ENCODE measurements around the gene MTCH2.
"Not testable (repeated sequence)": the region's sequence is repeated elsewhere in the genome, so short reads cannot be mapped to it uniquely, and the experiment has no call there.

The MTCH2 gene

GRCh38 chr11:47675851-47676250 is 33.5 kb upstream of the MTCH2 start:
- Histone ChIP-seq H3K4me1 (ENCODE audit: insufficient read depth, insufficient read length) (no peaks in the 10 kb centered on the region), H3K36me3 (ENCODE audit: insufficient read depth, insufficient read length, low read length) (no peaks in the 10 kb centered on the region), H3K9ac (ENCODE audit: insufficient read length, low read depth) (no peak overlapping the region), H3K27me3 (ENCODE audit: insufficient read depth, insufficient read length) (no peaks in the 10 kb centered on the region), H3K4me3 (ENCODE audit: insufficient read length, low read depth) (no peak overlapping the region), H3K9me3 (ENCODE audit: insufficient read depth, low read length) (no peaks in the 10 kb centered on the region)
- TF ChIP-seq YY1 (IDR thresholded peaks at IDR 0.05; ENCODE audit: insufficient read depth, insufficient read length), result no peak
- TF ChIP-seq ZNF274 (IDR thresholded peaks at IDR 0.05; ENCODE audit: low read depth, low read length), result no peak
- no peak for TF ChIP-seq SUZ12 (IDR thresholded peaks at IDR 0.05; ENCODE audit: extremely low read depth, insufficient read depth, insufficient read length)
- DNase-seq (ENCODE audit: low read depth, low spot score), result no peak

- no peaks in the 10 kb centered on the region for H3K4me1 ChIP-seq (ENCODE audit: insufficient read depth, insufficient read length)
- DNase-seq (ENCODE audit: low read depth, low spot score), result no peak
- H3K27me3 ChIP-seq (ENCODE audit: insufficient read depth, insufficient read length), result no peaks in the 10 kb centered on the region
- TF ChIP-seq ZNF274 (IDR thresholded peaks at IDR 0.05; ENCODE audit: low read depth, low read length) (no peak), YY1 (IDR thresholded peaks at IDR 0.05; ENCODE audit: insufficient read depth, insufficient read length) (no peak), SUZ12 (IDR thresholded peaks at IDR 0.05; ENCODE audit: extremely low read depth, insufficient read depth, insufficient read length) (no peak)
- H3K9ac ChIP-seq (ENCODE audit: insufficient read length, low read depth), result no peak overlapping the region
- H3K9me3 ChIP-seq (ENCODE audit: insufficient read depth, low read length), result no peaks in the 10 kb centered on the region
- no peak overlapping the region for H3K4me3 ChIP-seq (ENCODE audit: insufficient read length, low read depth)
- no peaks in the 10 kb centered on the region for H3K36me3 ChIP-seq (ENCODE audit: insufficient read depth, insufficient read length, low read length)
Observed at GRCh38 chr11:47672283-47672730, 29.9 kb upstream of the MTCH2 start.

GRCh38 chr11:47669856-47670255 is 27.5 kb upstream of the MTCH2 start:
- H3K4me1 ChIP-seq (ENCODE audit: insufficient read depth, insufficient read length), result no peaks in the 10 kb centered on the region
- DNase-seq (ENCODE audit: low read depth, low spot score), result no peak
- no peak overlapping the region for H3K4me3 ChIP-seq (ENCODE audit: insufficient read length, low read depth)
- no peaks in the 10 kb centered on the region for H3K9me3 ChIP-seq (ENCODE audit: insufficient read depth, low read length)
- H3K9ac ChIP-seq (ENCODE audit: insufficient read length, low read depth), result no peak overlapping the region
- TF ChIP-seq ZNF274 (IDR thresholded peaks at IDR 0.05; ENCODE audit: low read depth, low read length) (no peak), SUZ12 (IDR thresholded peaks at IDR 0.05; ENCODE audit: extremely low read depth, insufficient read depth, insufficient read length) (no peak), YY1 (IDR thresholded peaks at IDR 0.05; ENCODE audit: insufficient read depth, insufficient read length) (no peak)
- H3K36me3 ChIP-seq (ENCODE audit: insufficient read depth, insufficient read length, low read length), result no peaks in the 10 kb centered on the region
- no peaks in the 10 kb centered on the region for H3K27me3 ChIP-seq (ENCODE audit: insufficient read depth, insufficient read length)

- H3K4me1 ChIP-seq (ENCODE audit: insufficient read depth, insufficient read length), result no peaks in the 10 kb centered on the region
- TF ChIP-seq ZNF274 (IDR thresholded peaks at IDR 0.05; ENCODE audit: low read depth, low read length), result no peak
- no peak for TF ChIP-seq SUZ12 (IDR thresholded peaks at IDR 0.05; ENCODE audit: extremely low read depth, insufficient read depth, insufficient read length)
- no peak for TF ChIP-seq YY1 (IDR thresholded peaks at IDR 0.05; ENCODE audit: insufficient read depth, insufficient read length)
- no peak overlapping the region for H3K4me3 ChIP-seq (ENCODE audit: insufficient read length, low read depth)
- DNase-seq (ENCODE audit: low read depth, low spot score), result no peak
- no peaks in the 10 kb centered on the region for H3K27me3 ChIP-seq (ENCODE audit: insufficient read depth, insufficient read length)
- H3K9ac ChIP-seq (ENCODE audit: insufficient read length, low read depth), result no peak overlapping the region
- no peaks in the 10 kb centered on the region for H3K9me3 ChIP-seq (ENCODE audit: insufficient read depth, low read length)
- H3K36me3 ChIP-seq (ENCODE audit: insufficient read depth, insufficient read length, low read length), result no peaks in the 10 kb centered on the region
Observed at GRCh38 chr11:47668665-47669064, 26.3 kb upstream of the MTCH2 start.

- Histone ChIP-seq H3K27me3 (ENCODE audit: insufficient read depth, insufficient read length) (no peaks in the 10 kb centered on the region), H3K9ac (ENCODE audit: insufficient read length, low read depth) (no peak overlapping the region), H3K9me3 (ENCODE audit: insufficient read depth, low read length) (no peaks in the 10 kb centered on the region), H3K4me1 (ENCODE audit: insufficient read depth, insufficient read length) (no peaks in the 10 kb centered on the region), H3K36me3 (ENCODE audit: insufficient read depth, insufficient read length, low read length) (no peaks in the 10 kb centered on the region), H3K4me3 (ENCODE audit: insufficient read length, low read depth) (no peak overlapping the region)
- no peak for TF ChIP-seq YY1 (IDR thresholded peaks at IDR 0.05; ENCODE audit: insufficient read depth, insufficient read length)
- DNase-seq (ENCODE audit: low read depth, low spot score), result no peak
Observed at GRCh38 chr11:47667555-47667954, 25.2 kb upstream of the MTCH2 start.

GRCh38 chr11:47667135-47667534 is 24.8 kb upstream of the MTCH2 start:
- H3K9me3 ChIP-seq (ENCODE audit: insufficient read depth, low read length), result no peaks in the 10 kb centered on the region
- H3K27me3 ChIP-seq (ENCODE audit: insufficient read depth, insufficient read length), result no peaks in the 10 kb centered on the region
- H3K4me1 ChIP-seq (ENCODE audit: insufficient read depth, insufficient read length), result no peaks in the 10 kb centered on the region
- TF ChIP-seq SUZ12 (IDR thresholded peaks at IDR 0.05; ENCODE audit: extremely low read depth, insufficient read depth, insufficient read length) (no peak), YY1 (IDR thresholded peaks at IDR 0.05; ENCODE audit: insufficient read depth, insufficient read length) (no peak), ZNF274 (IDR thresholded peaks at IDR 0.05; ENCODE audit: low read depth, low read length) (no peak)
- no peaks in the 10 kb centered on the region for H3K36me3 ChIP-seq (ENCODE audit: insufficient read depth, insufficient read length, low read length)
- H3K4me3 ChIP-seq (ENCODE audit: insufficient read length, low read depth), result no peak overlapping the region
- H3K9ac ChIP-seq (ENCODE audit: insufficient read length, low read depth), result no peak overlapping the region
- no peak for DNase-seq (ENCODE audit: low read depth, low spot score)

- not testable (repeated sequence) for H3K27me3 ChIP-seq (ENCODE audit: insufficient read depth, insufficient read length); H3K4me1 ChIP-seq (ENCODE audit: insufficient read depth, insufficient read length); H3K36me3 ChIP-seq (ENCODE audit: insufficient read depth, insufficient read length, low read length); DNase-seq (ENCODE audit: low read depth, low spot score); H3K9ac ChIP-seq (ENCODE audit: insufficient read length, low read depth); H3K4me3 ChIP-seq (ENCODE audit: insufficient read length, low read depth); H3K9me3 ChIP-seq (ENCODE audit: insufficient read depth, low read length)
Observed at GRCh38 chr11:47664936-47665335, 22.6 kb upstream of the MTCH2 start.

GRCh38 chr11:47661245-47661644 is 18.9 kb upstream of the MTCH2 start:
- DNase-seq (ENCODE audit: low read depth, low spot score), result no peak
- Histone ChIP-seq H3K4me3 (ENCODE audit: insufficient read length, low read depth) (no peak overlapping the region), H3K36me3 (ENCODE audit: insufficient read depth, insufficient read length, low read length) (no peaks in the 10 kb centered on the region), H3K9me3 (ENCODE audit: insufficient read depth, low read length) (no peaks in the 10 kb centered on the region), H3K4me1 (ENCODE audit: insufficient read depth, insufficient read length) (no peaks in the 10 kb centered on the region), H3K27me3 (ENCODE audit: insufficient read depth, insufficient read length) (no peaks in the 10 kb centered on the region), H3K9ac (ENCODE audit: insufficient read length, low read depth) (no peak overlapping the region)
- no peak for TF ChIP-seq ZNF274 (IDR thresholded peaks at IDR 0.05; ENCODE audit: low read depth, low read length)
- no peak for TF ChIP-seq SUZ12 (IDR thresholded peaks at IDR 0.05; ENCODE audit: extremely low read depth, insufficient read depth, insufficient read length)
- no peak for TF ChIP-seq YY1 (IDR thresholded peaks at IDR 0.05; ENCODE audit: insufficient read depth, insufficient read length)

Measured in NT2/D1 (cell line).